Esophagus muscularis mucosa (tissue), 4 donors: Measurements from ENCODE around the gene ZBTB33. TPM values are rescaled to one million over a fixed set of nuclear protein-coding genes. Genes with fewer than 3 reads are reported as not detected.

Experiments
- DNase-seq: peaks from one replicate; pipeline ENCODE4 v3.0.0-alpha.2; 2017; ENCODE audit errors: extremely low spot score
- H3K27ac ChIP-seq, 4 donors: fragments of 200-600 bp; sonication (generic); replicated peaks in 1 of 4; 1 replicate in 3 of 4; 2 replicates in 1 of 4; pipeline ENCODE4 v1.5.1; 2016 to 2019; ENCODE audit warnings: mild to moderate bottlenecking in 1 of 4
- H3K27me3 ChIP-seq, 4 donors: fragments of 200-600 bp; sonication (generic); one replicate each; pipeline versions ENCODE4 v1.5.1 to v1.6.0; 2016 to 2019
- H3K36me3 ChIP-seq, 4 donors: fragments of 200-600 bp; sonication (generic); one replicate each; pipeline ENCODE4 v1.5.1; 2016 to 2019
- H3K4me1 ChIP-seq, 4 donors: fragments of 200-600 bp; sonication (generic); one replicate each; pipeline ENCODE4 v1.5.1; 2016 to 2019
- H3K4me3 ChIP-seq, 4 donors: fragments of 200-600 bp; sonication (generic); 1 replicate in 2 of 4; 2 replicates in 2 of 4; pipeline ENCODE4 v1.5.1; 2016 to 2019; ENCODE audit warnings: mild to moderate bottlenecking in 4 of 4, moderate library complexity in 1 of 4
- H3K9me3 ChIP-seq, 4 donors: fragments of 200-600 bp; sonication (generic); 1 replicate in 3 of 4; 2 replicates in 1 of 4; pipeline ENCODE4 v1.5.1; 2016 to 2019
- CTCF ChIP-seq, 3 experiments: fragments of 200-600 bp in 2 of 3; fragments of 450-650 bp in 1 of 3; sonication (generic) in 2 of 3; IDR thresholded peaks; one replicate each; pipeline ENCODE4 v1.5.1; 2017 to 2019; ENCODE audit warnings: antibody characterized with exemption in 3 of 3, mild to moderate bottlenecking in 2 of 3, moderate library complexity in 1 of 3
- EP300 ChIP-seq: sonication (generic); formaldehyde crosslinking; IDR thresholded peaks from one replicate; pipeline ENCODE4 v1.6.1; 2017; ENCODE audit warnings: antibody characterized with exemption
- POLR2A ChIP-seq: fragments of 450-650 bp; IDR thresholded peaks from one replicate; pipeline ENCODE4 v1.6.1; 2017; ENCODE audit warnings: antibody characterized with exemption, moderate library complexity, mild to moderate bottlenecking, low read depth
- POLR2AphosphoS5 ChIP-seq, 2 donors: sonication (generic); formaldehyde crosslinking; IDR thresholded peaks; one replicate each; pipeline ENCODE4 v1.6.1; 2017; ENCODE audit warnings: antibody characterized with exemption in 2 of 2
- WGBS: methylation state at CpG from one replicate; pipeline ENCODE4 v1.1.5; 2018; 5-methylcytosine and 5-hydroxymethylcytosine counted together
- intact Hi-C: fragments of 100-400 bp; cut with DNase I; formaldehyde crosslinking; loops from one replicate; pipeline ENCODE4 v1.15.1; 2023
- total RNA-seq, 4 donors: library from RNA; depleted of rRNA; stranded (reverse); fragments of >200 nt; gene quantifications; one replicate each; pipeline versions ENCODE4 v1.1.0 to v1.2.1, GENCODE V29; 2016

ZBTB33 gene
- total RNA-seq, 4 donors from 2014 or later = 7.9 to 9.1 (median 8.1) TPM

GRCh38 chrX:120301960-120302359, 51.3 kb downstream of the ZBTB33 start:
- no peak for DNase-seq
- intact Hi-C loops = no loop called here
- TF ChIP-seq EP300 (no peak), CTCF (IDR thresholded peaks at IDR 0.05) (no peak), POLR2A (no peak), POLR2AphosphoS5 (IDR thresholded peaks at IDR 0.05) (no peak)
- Histone ChIP-seq H3K36me3 (no peaks in the 10 kb centered on the region), H3K9me3 (no peaks in the 10 kb centered on the region), H3K27ac (no peak overlapping the region), H3K4me1 (no peaks in the 10 kb centered on the region), H3K4me3 (no peak overlapping the region), H3K27me3 (no peaks in the 10 kb centered on the region)
- WGBS = 35% methylated on average over 4 of the region's 4 CpGs

GRCh38 chrX:120302434-120302833, 51.8 kb downstream of the ZBTB33 start:
- TF ChIP-seq CTCF (IDR thresholded peaks at IDR 0.05) = no peak
- no peak for TF ChIP-seq POLR2AphosphoS5 (IDR thresholded peaks at IDR 0.05)
- no peak for TF ChIP-seq POLR2A
- no peak for TF ChIP-seq EP300
- 29% methylated on average over 4 of the region's 4 CpGs for WGBS
- Histone ChIP-seq H3K9me3 (no peaks in the 10 kb centered on the region), H3K4me3 (no peak overlapping the region), H3K36me3 (no peaks in the 10 kb centered on the region), H3K27ac (no peak overlapping the region), H3K27me3 (no peaks in the 10 kb centered on the region), H3K4me1 (no peaks in the 10 kb centered on the region)
- no peak for DNase-seq
- intact Hi-C loops = no loop called here

- WGBS = 70% methylated on average over 8 of the region's 8 CpGs
- H3K27me3 ChIP-seq = peaks cover 0 to 13% (median 2%) of the 10 kb centered on the region in 4 donors
Observed at GRCh38 chrX:120304256-120304655, 53.6 kb downstream of the ZBTB33 start.

GRCh38 chrX:120305531-120306141, 55.0 kb downstream of the ZBTB33 start:
- TF ChIP-seq POLR2A (no peak), EP300 (no peak), POLR2AphosphoS5 (IDR thresholded peaks at IDR 0.05) (no peak), CTCF (IDR thresholded peaks at IDR 0.05) (no peak)
- H3K36me3 ChIP-seq = no peaks in the 10 kb centered on the region
- H3K9me3 ChIP-seq = no peaks in the 10 kb centered on the region
- no peak for DNase-seq
- no peak overlapping the region for H3K27ac ChIP-seq
- H3K27me3 ChIP-seq = peaks cover 0 to 26% (median 3%) of the 10 kb centered on the region in 4 donors
- 53% methylated on average over 11 of the region's 11 CpGs for WGBS
- H3K4me3 ChIP-seq = no peak overlapping the region
- intact Hi-C loops = no loop called here
- peaks cover 0 to 20% (median 19%) of the 10 kb centered on the region in 4 donors for H3K4me1 ChIP-seq

More at GRCh38 chrX:120304256-120304655, 53.6 kb downstream of the ZBTB33 start:
- H3K36me3 ChIP-seq = no peaks in the 10 kb centered on the region
- DNase-seq = no peak
- H3K9me3 ChIP-seq = no peaks in the 10 kb centered on the region
- H3K27ac ChIP-seq = no peak overlapping the region
- intact Hi-C loops = no loop called here
- H3K4me3 ChIP-seq = no peak overlapping the region
- TF ChIP-seq CTCF (IDR thresholded peaks at IDR 0.05) = no peak
- peaks cover 0 to 7% (median 5%) of the 10 kb centered on the region in 4 donors for H3K4me1 ChIP-seq

- TF ChIP-seq CTCF (IDR thresholded peaks at IDR 0.05) = no peak
- TF ChIP-seq POLR2A = no peak
- TF ChIP-seq POLR2AphosphoS5 (IDR thresholded peaks at IDR 0.05) = no peak
- no peak for TF ChIP-seq EP300
- peaks cover 4 to 29% (median 28%) of the 10 kb centered on the region in 4 donors for H3K4me1 ChIP-seq
- no peak overlapping the region for H3K4me3 ChIP-seq
- no peak for DNase-seq
- H3K27me3 ChIP-seq = peaks cover 0 to 36% (median 7%) of the 10 kb centered on the region in 4 donors
- intact Hi-C loops = no loop called here
- WGBS = 59% methylated on average over 2 of the region's 2 CpGs
- H3K9me3 ChIP-seq = no peaks in the 10 kb centered on the region
- no peaks in the 10 kb centered on the region for H3K36me3 ChIP-seq
- no peak overlapping the region for H3K27ac ChIP-seq
Observed at GRCh38 chrX:120306630-120307029, 56.0 kb downstream of the ZBTB33 start.
